Gastroesophageal sphincter (tissue), 4 donors: ENCODE data around the gene NTRK3. TPM values are rescaled to one million over a fixed set of nuclear protein-coding genes. Genes with fewer than 3 reads are reported as not detected.
A peak's percentile ranks its signal among the peaks of the same experiment; 100 is the strongest.

ENCODE experiments used
- ATAC-seq: fragments of 150-250 bp; one replicate; pipeline ENCODE4 v1.9.1; 2016; ENCODE audit warnings: mild to moderate bottlenecking, moderate library complexity
- H3K27ac ChIP-seq, 4 donors: fragments of 200-600 bp; sonication (generic) in 3 of 4; 1 replicate in 3 of 4; 2 replicates in 1 of 4; pipeline ENCODE4 v1.5.1; 2016 to 2019
- H3K27me3 ChIP-seq: fragments of 200-600 bp; sonication (generic); one replicate; pipeline ENCODE4 v1.5.1; 2019
- H3K36me3 ChIP-seq, 2 donors: fragments of 200-600 bp; sonication (generic); one replicate each; pipeline ENCODE4 v1.5.1; 2019; ENCODE audit warnings: control low read depth in 1 of 2
- H3K4me1 ChIP-seq, 3 donors: fragments of 200-600 bp; sonication (generic); 1 replicate in 2 of 3; 2 replicates in 1 of 3; pipeline ENCODE4 v1.5.1; 2016 to 2019; ENCODE audit warnings: control low read depth in 2 of 3
- H3K4me3 ChIP-seq, 2 donors: fragments of 200-600 bp; sonication (generic); one replicate each; pipeline ENCODE4 v1.5.1; 2019; ENCODE audit warnings: mild to moderate bottlenecking in 1 of 2, moderate library complexity in 1 of 2
- H3K9me3 ChIP-seq, 3 donors: fragments of 200-600 bp; sonication (generic); one replicate each; pipeline ENCODE4 v1.5.1; 2017 to 2019; ENCODE audit warnings: control low read depth in 2 of 3
- CTCF ChIP-seq, 4 experiments: fragments of 200-600 bp in 2 of 4; fragments of 450-650 bp in 2 of 4; sonication (generic) in 1 of 4; IDR thresholded peaks; one replicate each; pipeline ENCODE4 v1.5.1; 2017 to 2019; ENCODE audit warnings: antibody characterized with exemption in 4 of 4, mild to moderate bottlenecking in 2 of 4, moderate library complexity in 2 of 4
- EP300 ChIP-seq: sonication (generic); formaldehyde crosslinking; IDR thresholded peaks from one replicate; pipeline ENCODE4 v1.6.1; 2017; ENCODE audit warnings: antibody characterized with exemption, mild to moderate bottlenecking
- POLR2A ChIP-seq, 2 donors: fragments of 450-650 bp; IDR thresholded peaks; one replicate each; pipeline ENCODE4 v1.6.1; 2017; ENCODE audit warnings: antibody characterized with exemption in 2 of 2, mild to moderate bottlenecking in 2 of 2, moderate library complexity in 1 of 2
- POLR2AphosphoS5 ChIP-seq: sonication (generic); formaldehyde crosslinking; IDR thresholded peaks from one replicate; pipeline ENCODE4 v1.6.1; 2017; ENCODE audit warnings: antibody characterized with exemption
- WGBS, 2 donors: methylation state at CpG; one replicate each; pipeline ENCODE4 v1.1.5; 2018; ENCODE audit warnings: low coverage in 1 of 2; 5-methylcytosine and 5-hydroxymethylcytosine counted together
- total RNA-seq, 4 donors: library from RNA; depleted of rRNA; stranded (reverse); fragments of >200 nt; gene quantifications; one replicate each; pipeline ENCODE4 v1.1.0, GENCODE V29; 2016

The NTRK3 gene
- total RNA-seq, 4 donors from 2014 or later, result 0.47 to 4.3 (median 1.5) TPM

- H3K4me1 ChIP-seq, result peaks cover 0 to 10% (median 0%) of the 10 kb centered on the region in 3 donors
- H3K9me3 ChIP-seq, result no peaks in the 10 kb centered on the region
- no peak for TF ChIP-seq POLR2AphosphoS5
- TF ChIP-seq CTCF (IDR thresholded peaks at IDR 0.05), result no peak
- TF ChIP-seq POLR2A (IDR thresholded peaks at IDR 0.05), result no peak
- TF ChIP-seq EP300, result no peak
- ATAC-seq, result no peak
- H3K27me3 ChIP-seq, result no peaks in the 10 kb centered on the region
- WGBS, 2 donors, result 86 to 100% methylated on average over 4 of the region's 4 CpGs
- no peak overlapping the region for H3K4me3 ChIP-seq
- no peak overlapping the region for H3K27ac ChIP-seq
- H3K36me3 ChIP-seq, result no peaks in the 10 kb centered on the region
Observed at GRCh38 chr15:88017753-88018152, 238.8 kb downstream of the NTRK3 start.

GRCh38 chr15:88016406-88016805 lies 240.1 kb downstream of the NTRK3 start:
- no peak for ATAC-seq
- Histone ChIP-seq H3K36me3 (no peaks in the 10 kb centered on the region), H3K4me1 (peaks cover 0 to 10% (median 0%) of the 10 kb centered on the region in 3 donors), H3K4me3 (no peak overlapping the region), H3K27ac (no peak overlapping the region), H3K9me3 (no peaks in the 10 kb centered on the region), H3K27me3 (no peaks in the 10 kb centered on the region)
- TF ChIP-seq EP300, result no peak
- no peak for TF ChIP-seq CTCF (IDR thresholded peaks at IDR 0.05)
- no peak for TF ChIP-seq POLR2AphosphoS5
- no peak for TF ChIP-seq POLR2A (IDR thresholded peaks at IDR 0.05)
- 39 to 66% methylated on average over 2 to 3 of the region's 3 CpGs for WGBS, 2 donors

GRCh38 chr15:88015228-88015860 lies 241.2 kb downstream of the NTRK3 start:
- H3K27ac ChIP-seq, result peak overlapping the region in 2 of 4 donors; percentile 12 to 43
- peaks cover 0 to 10% (median 0%) of the 10 kb centered on the region in 3 donors for H3K4me1 ChIP-seq
- no peaks in the 10 kb centered on the region for H3K9me3 ChIP-seq
- TF ChIP-seq POLR2A (IDR thresholded peaks at IDR 0.05) (no peak), POLR2AphosphoS5 (peak; percentile 8), CTCF (IDR thresholded peaks at IDR 0.05) (no peak)
- 32 to 49% methylated on average over 6 to 9 of the region's 9 CpGs for WGBS, 2 donors
- ATAC-seq, result peak; percentile 31
- no peak overlapping the region for H3K4me3 ChIP-seq
- H3K36me3 ChIP-seq, result no peaks in the 10 kb centered on the region
- no peaks in the 10 kb centered on the region for H3K27me3 ChIP-seq

- Histone ChIP-seq H3K9me3 (no peaks in the 10 kb centered on the region), H3K27ac (peak overlapping the region in 2 of 4 donors; percentile 12 to 43), H3K4me3 (no peak overlapping the region), H3K27me3 (no peaks in the 10 kb centered on the region), H3K4me1 (peaks cover 0 to 10% (median 0%) of the 10 kb centered on the region in 3 donors), H3K36me3 (no peaks in the 10 kb centered on the region)
- TF ChIP-seq POLR2A (IDR thresholded peaks at IDR 0.05) (no peak), POLR2AphosphoS5 (no peak), EP300 (no peak), CTCF (IDR thresholded peaks at IDR 0.05) (no peak)
- ATAC-seq, result no peak
- WGBS, 2 donors, result 45 to 57% methylated on average over 6 to 9 of the region's 9 CpGs
Observed at GRCh38 chr15:88014454-88015160, 241.9 kb downstream of the NTRK3 start.

- H3K36me3 ChIP-seq, result no peaks in the 10 kb centered on the region
- no peaks in the 10 kb centered on the region for H3K27me3 ChIP-seq
- no peak for ATAC-seq
- no peak overlapping the region for H3K27ac ChIP-seq
- H3K4me3 ChIP-seq, result no peak overlapping the region
- WGBS, 2 donors, result 91 to 100% methylated on average over 4 to 5 of the region's 8 CpGs
- TF ChIP-seq POLR2A (IDR thresholded peaks at IDR 0.05) (no peak), EP300 (no peak), POLR2AphosphoS5 (no peak), CTCF (IDR thresholded peaks at IDR 0.05) (no peak)
- H3K4me1 ChIP-seq, result peaks cover 0 to 10% (median 0%) of the 10 kb centered on the region in 3 donors
- no peaks in the 10 kb centered on the region for H3K9me3 ChIP-seq
Observed at GRCh38 chr15:88013111-88013510, 243.4 kb downstream of the NTRK3 start.
